ENCODE data around the gene NUDT17.

Gene NUDT17

DNA sequence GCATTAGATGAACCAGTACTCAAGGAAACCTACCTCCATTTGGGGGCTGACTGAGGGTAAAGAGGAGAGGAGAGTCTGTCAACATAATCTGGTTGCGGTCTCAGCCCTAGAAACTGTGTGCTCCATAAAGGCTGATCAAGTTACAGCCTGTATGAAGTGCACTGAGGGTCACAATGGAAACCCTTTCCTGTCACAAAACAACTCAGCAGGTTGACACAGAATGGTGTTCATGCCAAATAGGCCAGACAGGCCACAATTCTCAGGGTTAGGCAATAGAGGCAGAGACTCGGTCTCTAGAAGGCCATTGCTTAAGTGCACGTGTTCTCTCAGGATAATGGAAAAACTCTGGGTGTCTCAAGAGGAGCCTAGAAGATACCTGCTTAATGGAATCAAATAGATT is 44.3 kb downstream of the NUDT17 start:
- TF ChIP-seq, protein P1, sequence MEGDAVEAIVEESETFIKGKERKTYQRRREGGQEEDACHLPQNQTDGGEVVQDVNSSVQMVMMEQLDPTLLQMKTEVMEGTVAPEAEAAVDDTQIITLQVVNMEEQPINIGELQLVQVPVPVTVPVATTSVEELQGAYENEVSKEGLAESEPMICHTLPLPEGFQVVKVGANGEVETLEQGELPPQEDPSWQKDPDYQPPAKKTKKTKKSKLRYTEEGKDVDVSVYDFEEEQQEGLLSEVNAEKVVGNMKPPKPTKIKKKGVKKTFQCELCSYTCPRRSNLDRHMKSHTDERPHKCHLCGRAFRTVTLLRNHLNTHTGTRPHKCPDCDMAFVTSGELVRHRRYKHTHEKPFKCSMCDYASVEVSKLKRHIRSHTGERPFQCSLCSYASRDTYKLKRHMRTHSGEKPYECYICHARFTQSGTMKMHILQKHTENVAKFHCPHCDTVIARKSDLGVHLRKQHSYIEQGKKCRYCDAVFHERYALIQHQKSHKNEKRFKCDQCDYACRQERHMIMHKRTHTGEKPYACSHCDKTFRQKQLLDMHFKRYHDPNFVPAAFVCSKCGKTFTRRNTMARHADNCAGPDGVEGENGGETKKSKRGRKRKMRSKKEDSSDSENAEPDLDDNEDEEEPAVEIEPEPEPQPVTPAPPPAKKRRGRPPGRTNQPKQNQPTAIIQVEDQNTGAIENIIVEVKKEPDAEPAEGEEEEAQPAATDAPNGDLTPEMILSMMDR (IDR thresholded peaks at IDR 0.05; ENCODE audit: insufficient read depth, low read length, poor library complexity, severe bottlenecking) = no peak
- Histone ChIP-seq H3K27me3 (replicated peaks; ENCODE audit: control insufficient read depth, insufficient read depth, low read length) (peaks cover 1% of the 10 kb centered on the region), H3K4me3 (replicated peaks; ENCODE audit: low read depth, low read length) (no peak overlapping the region), H3K36me3 (ENCODE audit: control insufficient read depth, insufficient read depth, low read length) (no peaks in the 10 kb centered on the region)
- no peak for DNase-seq (ENCODE audit: extremely low read depth, insufficient read length)

DNA sequence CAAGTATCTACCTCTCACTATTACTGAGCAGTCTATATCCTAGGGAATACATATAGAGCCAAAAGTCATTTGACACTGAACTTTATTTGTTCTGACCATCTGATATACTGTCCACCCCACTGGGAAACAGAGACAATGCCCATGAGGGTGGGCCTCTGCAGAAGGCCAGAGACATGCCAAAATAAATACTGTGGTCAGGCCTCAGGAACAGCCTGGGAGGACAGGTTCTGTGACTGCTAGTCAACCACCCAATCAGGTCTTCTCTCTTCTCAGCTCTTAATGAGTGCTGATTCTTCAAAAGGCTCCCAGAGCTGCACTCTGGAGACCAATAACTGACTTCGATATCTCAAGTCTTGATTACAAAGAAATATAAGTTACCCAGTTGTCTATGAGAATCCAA is 45.7 kb downstream of the NUDT17 start:
- TF ChIP-seq, protein P1 (IDR thresholded peaks at IDR 0.05; ENCODE audit: insufficient read depth, low read length, poor library complexity, severe bottlenecking) = no peak
- no peak for DNase-seq (ENCODE audit: extremely low read depth, insufficient read length)
- Histone ChIP-seq H3K36me3 (ENCODE audit: control insufficient read depth, insufficient read depth, low read length) (no peaks in the 10 kb centered on the region), H3K4me3 (replicated peaks; ENCODE audit: low read depth, low read length) (no peak overlapping the region), H3K27me3 (replicated peaks; ENCODE audit: control insufficient read depth, insufficient read depth, low read length) (no peaks in the 10 kb centered on the region)

DNA sequence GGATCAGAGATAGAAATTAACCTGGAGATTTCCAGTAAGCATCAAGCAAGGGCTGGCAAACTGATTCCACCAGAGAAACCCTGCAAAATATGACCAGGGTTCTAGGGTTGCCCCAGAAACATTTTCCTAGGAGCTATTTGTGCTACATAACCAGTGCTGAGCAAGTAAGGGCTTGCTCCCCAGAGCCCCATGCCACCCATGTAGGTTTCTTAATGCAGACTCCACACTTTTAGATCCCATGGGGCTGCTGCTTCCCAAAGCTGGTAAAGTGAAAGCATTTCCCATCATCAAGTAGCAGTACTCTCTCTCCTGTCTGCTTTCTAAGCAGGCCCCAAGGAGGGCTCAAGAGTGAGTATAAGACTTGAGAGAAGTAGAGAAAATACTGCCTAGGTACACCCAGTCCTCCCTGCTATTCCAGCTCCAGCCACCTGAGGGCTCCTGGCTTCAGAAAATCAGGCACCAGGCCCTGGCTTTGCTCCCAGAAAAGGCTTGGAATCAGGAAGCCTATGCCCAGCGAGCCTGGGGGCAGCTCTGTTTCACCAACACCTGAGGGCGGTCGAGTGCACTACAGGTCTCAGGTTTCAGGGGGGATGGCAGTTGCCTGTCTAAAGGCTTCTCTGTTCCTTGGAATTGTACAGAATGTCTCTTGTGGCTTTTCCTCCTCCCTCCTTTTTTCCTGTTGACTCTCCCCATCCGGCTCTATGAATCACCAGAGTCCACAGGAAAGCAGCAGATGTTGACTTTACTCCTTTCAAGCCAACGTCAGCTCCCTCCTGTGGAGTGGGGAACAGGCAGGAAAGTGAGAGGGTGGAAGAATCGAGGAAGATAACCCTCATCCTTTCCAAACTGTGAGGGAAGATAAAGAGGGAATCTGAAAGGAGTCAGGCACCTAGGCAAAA is 46.4 kb downstream of the NUDT17 start:
- H3K4me3 ChIP-seq (replicated peaks; ENCODE audit: low read depth, low read length) = no peak overlapping the region
- TF ChIP-seq, protein P1 (IDR thresholded peaks at IDR 0.05; ENCODE audit: insufficient read depth, low read length, poor library complexity, severe bottlenecking) = peak; percentile 88
- no peak for DNase-seq (ENCODE audit: extremely low read depth, insufficient read length)
- no peaks in the 10 kb centered on the region for H3K27me3 ChIP-seq (replicated peaks; ENCODE audit: control insufficient read depth, insufficient read depth, low read length)
- H3K36me3 ChIP-seq (ENCODE audit: control insufficient read depth, insufficient read depth, low read length) = no peaks in the 10 kb centered on the region

DNA sequence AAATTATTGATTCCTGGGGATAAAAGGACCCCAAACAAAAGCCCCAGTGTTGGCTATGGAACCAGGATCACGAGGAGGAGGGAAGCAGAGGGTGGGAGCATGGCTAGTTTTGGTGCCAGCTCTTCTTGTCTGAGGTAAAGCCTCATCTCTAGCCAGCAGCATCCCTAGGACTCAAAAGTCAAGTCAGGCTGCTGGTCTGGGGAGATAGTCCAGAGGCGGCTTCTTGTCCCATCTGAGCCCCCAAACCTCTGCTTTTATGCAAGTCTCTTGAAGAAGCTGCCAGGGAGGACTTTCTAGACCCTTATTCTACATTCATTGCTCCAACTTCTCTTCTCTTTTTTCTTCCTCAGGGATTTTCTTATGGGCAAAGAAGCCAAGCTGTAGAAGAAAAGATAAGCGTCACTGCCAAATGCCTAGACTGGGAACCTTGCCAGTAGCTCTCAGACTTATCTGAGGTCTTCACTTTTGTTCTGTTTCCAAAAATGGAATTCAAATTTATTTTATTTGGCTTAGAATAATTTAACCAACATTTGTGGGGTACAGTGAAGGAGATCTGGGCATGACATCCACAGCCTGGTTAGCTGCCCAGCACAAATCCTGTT is 47.2 kb downstream of the NUDT17 start:
- no peak overlapping the region for H3K4me3 ChIP-seq (replicated peaks; ENCODE audit: low read depth, low read length)
- DNase-seq (ENCODE audit: extremely low read depth, insufficient read length) = no peak

DNA sequence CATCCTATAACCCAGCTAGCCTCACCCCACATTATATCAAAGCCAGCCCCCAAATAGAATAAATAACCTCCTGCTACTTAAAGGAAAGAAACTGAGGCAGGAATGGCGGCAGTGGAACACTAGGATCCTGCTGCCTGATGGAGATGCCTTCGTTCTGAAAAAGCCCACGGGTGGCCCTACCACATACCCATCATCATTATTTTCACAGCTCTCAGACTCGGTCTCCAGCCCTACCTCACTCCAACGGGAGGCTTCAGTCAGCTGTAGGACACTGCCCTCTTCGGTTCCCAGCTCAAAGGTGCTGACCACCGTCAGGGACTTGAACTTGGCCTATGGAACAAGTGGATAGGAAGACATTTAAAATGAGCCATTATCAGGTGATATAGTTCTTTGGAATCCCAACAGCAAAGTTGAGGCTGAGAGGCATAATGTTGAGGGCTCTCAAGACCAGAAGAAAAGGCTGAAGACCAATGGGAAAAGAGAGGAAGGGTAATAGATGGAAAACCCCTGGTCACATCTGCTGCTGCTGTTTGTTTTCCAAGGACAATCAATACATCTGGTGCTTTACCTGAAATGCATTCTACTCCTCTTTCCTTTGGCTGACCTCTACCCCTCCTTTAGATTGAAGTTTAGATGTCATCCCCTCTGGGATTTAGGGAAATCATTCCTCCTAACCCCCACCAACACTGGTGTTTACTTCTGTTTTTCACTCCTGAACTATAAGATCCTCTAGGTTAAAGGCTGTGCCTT is 48.1 kb downstream of the NUDT17 start:
- no peak overlapping the region for H3K4me3 ChIP-seq (replicated peaks; ENCODE audit: low read depth, low read length)
- H3K36me3 ChIP-seq (ENCODE audit: control insufficient read depth, insufficient read depth, low read length) = no peaks in the 10 kb centered on the region
- TF ChIP-seq, protein P1 (IDR thresholded peaks at IDR 0.05; ENCODE audit: insufficient read depth, low read length, poor library complexity, severe bottlenecking) = no peak
- no peaks in the 10 kb centered on the region for H3K27me3 ChIP-seq (replicated peaks; ENCODE audit: control insufficient read depth, insufficient read depth, low read length)
- DNase-seq (ENCODE audit: extremely low read depth, insufficient read length) = no peak

More for the DNA sequence above, 47.2 kb downstream of the NUDT17 start:
- H3K36me3 ChIP-seq (ENCODE audit: control insufficient read depth, insufficient read depth, low read length) = no peaks in the 10 kb centered on the region
- TF ChIP-seq, protein P1 (IDR thresholded peaks at IDR 0.05; ENCODE audit: insufficient read depth, low read length, poor library complexity, severe bottlenecking) = no peak
- H3K27me3 ChIP-seq (replicated peaks; ENCODE audit: control insufficient read depth, insufficient read depth, low read length) = no peaks in the 10 kb centered on the region
